Adipocyte (in vitro differentiated cells): ENCODE measurements around the gene UBE2G2.

Experiments
- DNase-seq: peaks from one replicate; pipeline ENCODE4 v3.0.0-alpha.2; 2015; ENCODE audit warnings: low read depth
- H3K27me3 ChIP-seq: replicated peaks from 2 replicates; pipeline ENCODE4 v1.7.0; 2013; ENCODE audit warnings: mild to moderate bottlenecking, low read length, moderate library complexity; ENCODE audit not compliant: control insufficient read depth, insufficient read depth
- H3K36me3 ChIP-seq: 2 replicates; pipeline ENCODE4 v1.7.0; 2013; ENCODE audit warnings: low read length, mild to moderate bottlenecking, moderate library complexity; ENCODE audit not compliant: control insufficient read depth, insufficient read depth, severe bottlenecking
- H3K4me1 ChIP-seq: 2 replicates; pipeline ENCODE4 v1.7.0; 2013; ENCODE audit warnings: mild to moderate bottlenecking, low read length, moderate library complexity; ENCODE audit not compliant: control insufficient read depth, insufficient read depth
- H3K4me3 ChIP-seq: 2 replicates; pipeline ENCODE4 v1.7.0; 2013; ENCODE audit warnings: mild to moderate bottlenecking, low read length, moderate library complexity
- H3K9ac ChIP-seq: 2 replicates; pipeline ENCODE4 v1.7.0; 2013; ENCODE audit warnings: mild to moderate bottlenecking, low read length, moderate library complexity
- H3K9me3 ChIP-seq: 2 replicates; pipeline ENCODE4 v1.7.0; 2013; ENCODE audit warnings: mild to moderate bottlenecking, low read length, moderate library complexity; ENCODE audit not compliant: control insufficient read depth

The UBE2G2 gene

GRCh38 chr21:44780767-44781459 lies 20.7 kb downstream of the UBE2G2 start:
- H3K9me3 ChIP-seq: no peaks in the 10 kb centered on the region
- peaks cover 51% of the 10 kb centered on the region for H3K36me3 ChIP-seq
- DNase-seq: no peak

GRCh38 chr21:44780137-44780502 lies 21.5 kb downstream of the UBE2G2 start:
- DNase-seq: no peak
- H3K36me3 ChIP-seq: peaks cover 52% of the 10 kb centered on the region
- H3K9me3 ChIP-seq: no peaks in the 10 kb centered on the region
- H3K4me3 ChIP-seq: no peak overlapping the region
- H3K27me3 ChIP-seq: no peaks in the 10 kb centered on the region
- H3K4me1 ChIP-seq: peaks cover 16% of the 10 kb centered on the region
- H3K9ac ChIP-seq: no peak overlapping the region

More at GRCh38 chr21:44780767-44781459, 20.7 kb downstream of the UBE2G2 start:
- Histone ChIP-seq H3K4me3 (no peak overlapping the region), H3K9ac (no peak overlapping the region), H3K27me3 (no peaks in the 10 kb centered on the region), H3K4me1 (peaks cover 21% of the 10 kb centered on the region)

DNA sequence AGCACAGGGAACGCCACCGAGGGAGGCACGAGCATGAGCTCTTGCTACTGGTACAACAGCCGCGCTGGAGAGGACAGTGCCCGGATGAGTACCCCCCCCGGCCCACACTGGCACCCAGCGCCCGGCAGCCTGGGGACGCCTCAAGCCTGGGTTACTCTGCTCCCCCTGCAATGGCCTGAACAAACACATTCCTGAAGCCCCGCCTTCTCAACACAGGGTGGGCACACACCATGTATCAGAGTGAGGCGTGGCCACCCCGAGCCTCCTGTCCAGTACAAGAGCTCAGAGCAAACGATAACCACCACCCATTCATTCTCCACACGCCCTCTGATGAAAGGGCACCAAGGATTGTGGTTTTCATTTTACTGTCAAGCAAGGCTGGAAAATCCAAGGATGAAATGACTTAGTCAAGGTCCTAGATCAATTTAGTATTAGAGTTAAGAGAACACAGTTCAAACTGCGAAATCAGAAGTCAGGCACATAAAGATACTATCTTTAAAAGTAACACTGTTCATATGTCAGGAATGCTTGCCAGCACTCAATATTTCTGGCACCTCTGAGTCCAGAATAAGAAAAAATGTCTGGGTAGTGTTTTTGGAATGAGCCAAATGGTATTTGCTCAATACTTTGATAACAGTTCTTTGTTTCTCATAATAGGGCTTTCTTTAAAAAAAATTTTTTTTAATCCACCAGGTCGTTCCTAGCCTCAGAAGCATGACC lies 22.0 kb downstream of the UBE2G2 start:
- Histone ChIP-seq H3K9ac (no peak overlapping the region), H3K4me3 (no peak overlapping the region), H3K27me3 (no peaks in the 10 kb centered on the region), H3K36me3 (peaks cover 54% of the 10 kb centered on the region), H3K4me1 (peaks cover 16% of the 10 kb centered on the region), H3K9me3 (no peaks in the 10 kb centered on the region)
- no peak for DNase-seq

DNA sequence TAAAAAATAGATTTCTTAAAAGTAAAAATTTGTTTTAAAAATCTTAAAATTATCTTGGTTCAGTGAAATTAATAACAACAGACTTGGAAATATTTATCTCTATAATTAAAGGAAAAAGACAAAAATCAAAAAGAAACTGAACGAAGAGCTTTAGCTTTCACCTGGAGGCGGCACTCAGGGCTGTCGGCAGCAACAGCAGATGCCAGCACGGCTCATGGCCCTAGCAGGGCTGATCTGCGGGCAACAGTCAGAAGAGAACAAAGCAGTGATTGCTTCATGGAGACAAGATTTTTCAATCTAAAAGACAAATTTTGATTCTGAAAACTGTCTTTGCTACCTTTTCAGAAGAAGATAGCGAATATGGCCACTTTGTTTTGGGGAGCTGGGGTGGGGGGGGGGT lies 22.6 kb downstream of the UBE2G2 start:
- no peaks in the 10 kb centered on the region for H3K9me3 ChIP-seq
- no peak overlapping the region for H3K4me3 ChIP-seq
- no peak for DNase-seq
- no peaks in the 10 kb centered on the region for H3K27me3 ChIP-seq
- H3K4me1 ChIP-seq: peaks cover 16% of the 10 kb centered on the region
- peaks cover 54% of the 10 kb centered on the region for H3K36me3 ChIP-seq
- H3K9ac ChIP-seq: no peak overlapping the region

GRCh38 chr21:44778499-44778911 lies 23.1 kb downstream of the UBE2G2 start:
- Histone ChIP-seq H3K9me3 (no peaks in the 10 kb centered on the region), H3K4me3 (no peak overlapping the region), H3K27me3 (no peaks in the 10 kb centered on the region), H3K9ac (no peak overlapping the region), H3K4me1 (peaks cover 16% of the 10 kb centered on the region), H3K36me3 (peaks cover 57% of the 10 kb centered on the region)
- DNase-seq: no peak

GRCh38 chr21:44778094-44778493 lies 23.5 kb downstream of the UBE2G2 start:
- H3K4me3 ChIP-seq: no peak overlapping the region
- H3K9me3 ChIP-seq: no peaks in the 10 kb centered on the region
- H3K9ac ChIP-seq: no peak overlapping the region
- H3K36me3 ChIP-seq: peaks cover 61% of the 10 kb centered on the region
- peaks cover 16% of the 10 kb centered on the region for H3K4me1 ChIP-seq
- DNase-seq: no peak
- no peaks in the 10 kb centered on the region for H3K27me3 ChIP-seq

DNA sequence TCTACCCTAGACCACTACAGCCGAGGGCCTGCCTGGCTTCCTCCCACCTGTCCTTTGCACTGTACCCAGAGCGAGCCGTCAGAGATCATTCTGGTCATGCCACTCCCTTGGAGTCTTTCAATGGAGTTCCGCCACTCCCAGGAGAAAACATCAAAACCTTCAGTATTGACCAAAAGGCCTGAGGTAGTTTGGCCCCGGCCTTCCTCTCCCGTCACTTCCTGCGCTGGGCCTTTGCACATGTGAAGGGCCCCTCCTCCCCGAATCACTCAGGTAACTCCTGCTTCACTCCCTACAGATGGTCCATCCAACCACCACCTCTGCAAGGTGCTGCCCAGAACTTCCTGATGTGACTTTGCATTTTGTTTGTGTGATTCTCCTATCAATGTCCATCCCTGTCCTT lies 26.6 kb downstream of the UBE2G2 start:
- Histone ChIP-seq H3K27me3 (no peaks in the 10 kb centered on the region), H3K4me3 (no peak overlapping the region), H3K4me1 (peaks cover 13% of the 10 kb centered on the region), H3K9me3 (no peaks in the 10 kb centered on the region), H3K9ac (no peak overlapping the region), H3K36me3 (peaks cover 84% of the 10 kb centered on the region)
- DNase-seq: no peak

DNA sequence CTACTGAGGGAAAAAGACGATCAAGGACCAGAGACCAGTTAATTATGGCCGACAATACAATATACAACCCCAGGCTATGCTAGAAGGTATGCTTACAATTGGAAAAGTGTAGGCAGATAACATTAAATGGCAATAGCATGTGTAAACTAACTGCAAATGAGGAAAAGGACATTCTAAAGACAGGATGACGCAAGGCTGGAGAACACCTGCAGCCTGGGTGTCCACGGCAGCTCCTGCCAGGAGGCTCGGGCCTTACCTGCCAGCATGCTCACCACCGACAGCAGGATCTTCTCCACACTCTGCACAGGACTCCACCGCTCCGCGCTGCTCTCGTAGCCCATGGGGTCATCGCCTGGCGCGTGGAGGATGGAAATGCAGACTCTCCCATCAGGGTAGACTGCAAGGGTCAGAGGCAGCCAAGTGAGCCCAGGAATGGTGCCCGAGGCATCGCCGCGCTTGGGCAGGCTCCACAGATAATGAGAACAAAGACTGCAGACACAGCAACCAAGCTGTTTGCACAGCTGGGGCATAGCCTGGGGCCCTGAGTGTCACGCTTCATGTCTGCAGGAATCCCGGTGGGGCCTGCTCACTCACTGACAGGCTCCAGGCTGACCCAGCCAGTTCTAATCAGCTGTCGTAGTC lies 28.2 kb downstream of the UBE2G2 start:
- Histone ChIP-seq H3K4me1 (peaks cover 2% of the 10 kb centered on the region), H3K4me3 (no peak overlapping the region), H3K9ac (no peak overlapping the region), H3K36me3 (peaks cover 88% of the 10 kb centered on the region), H3K9me3 (no peaks in the 10 kb centered on the region), H3K27me3 (no peaks in the 10 kb centered on the region)
- DNase-seq: no peak

GRCh38 chr21:44771896-44772525 lies 29.6 kb downstream of the UBE2G2 start:
- no peaks in the 10 kb centered on the region for H3K27me3 ChIP-seq
- no peaks in the 10 kb centered on the region for H3K4me1 ChIP-seq
- no peaks in the 10 kb centered on the region for H3K9me3 ChIP-seq
- H3K36me3 ChIP-seq: peaks cover 78% of the 10 kb centered on the region
- DNase-seq: no peak
- H3K9ac ChIP-seq: no peak overlapping the region
- H3K4me3 ChIP-seq: no peak overlapping the region

GRCh38 chr21:44767834-44768831 lies 33.5 kb downstream of the UBE2G2 start:
- Histone ChIP-seq H3K4me3 (no peak overlapping the region), H3K4me1 (no peaks in the 10 kb centered on the region), H3K9me3 (no peaks in the 10 kb centered on the region), H3K36me3 (peaks cover 39% of the 10 kb centered on the region), H3K27me3 (no peaks in the 10 kb centered on the region), H3K9ac (no peak overlapping the region)
- no peak for DNase-seq
